H9 (cell line): ENCODE results near the gene MORN1. TPM values are rescaled to one million over a fixed set of nuclear protein-coding genes. Genes with fewer than 3 reads are reported as not detected.

ENCODE experiments used
- DNase-seq: peaks from one replicate; pipeline ENCODE4 v3.0.0-alpha.2; 2017
- H2AFZ ChIP-seq: one replicate; pipeline ENCODE4 v1.6.1; 2013; ENCODE audit warnings: mild to moderate bottlenecking, low read length, control low read depth, moderate library complexity
- H2AK5ac ChIP-seq: 2 replicates; pipeline ENCODE4 v1.6.1; 2013; ENCODE audit warnings: low read length, control low read depth, mixed read lengths; ENCODE audit not compliant: insufficient read length
- H2BK120ac ChIP-seq: one replicate; pipeline ENCODE4 v1.6.1; 2013; ENCODE audit warnings: low read depth, mild to moderate bottlenecking, low read length, control low read depth, inconsistent platforms; ENCODE audit not compliant: poor library complexity, severe bottlenecking
- H2BK12ac ChIP-seq: 2 replicates; pipeline ENCODE4 v1.6.1; 2013; ENCODE audit warnings: low read length, control low read depth, mixed read lengths, low read depth; ENCODE audit not compliant: insufficient read length
- H2BK15ac ChIP-seq: 2 replicates; pipeline ENCODE4 v1.6.1; 2013; ENCODE audit warnings: low read depth, low read length, control low read depth
- H2BK20ac ChIP-seq: one replicate; pipeline ENCODE4 v1.6.1; 2013; ENCODE audit warnings: low read depth, mild to moderate bottlenecking, low read length, control low read depth, inconsistent platforms; ENCODE audit not compliant: poor library complexity, severe bottlenecking
- H2BK5ac ChIP-seq: 2 replicates; pipeline ENCODE4 v1.6.1; 2013; ENCODE audit warnings: low read length, control low read depth, mixed read lengths; ENCODE audit not compliant: insufficient read length
- H3K14ac ChIP-seq: 2 replicates; pipeline ENCODE4 v1.6.1; 2013; ENCODE audit warnings: low read length, control low read depth; ENCODE audit not compliant: insufficient read depth
- H3K18ac ChIP-seq: 2 replicates; pipeline ENCODE4 v1.6.1; 2013; ENCODE audit warnings: low read depth, mild to moderate bottlenecking, mixed read lengths, low read length, control low read depth; ENCODE audit not compliant: insufficient read length
- H3K23ac ChIP-seq: 2 replicates; pipeline ENCODE4 v1.6.1; 2013; ENCODE audit warnings: low read length, control low read depth, mixed read lengths, low read depth; ENCODE audit not compliant: insufficient read length
- H3K23me2 ChIP-seq: 2 replicates; pipeline ENCODE4 v1.6.1; 2013; ENCODE audit warnings: low read depth, mild to moderate bottlenecking, mixed read lengths, low read length, control low read depth; ENCODE audit not compliant: insufficient read length, poor library complexity, severe bottlenecking
- H3K27ac ChIP-seq: 2 replicates; pipeline ENCODE4 v1.5.1; 2013; ENCODE audit warnings: low read length, control low read depth, mixed read lengths, low read depth; ENCODE audit not compliant: insufficient read length
- H3K27me3 ChIP-seq: 2 replicates; pipeline ENCODE4 v1.6.1; 2013; ENCODE audit warnings: low read length, control low read depth, inconsistent platforms; ENCODE audit not compliant: insufficient read depth
- H3K4ac ChIP-seq: 2 replicates; pipeline ENCODE4 v1.6.1; 2013; ENCODE audit warnings: low read depth, mild to moderate bottlenecking, control low read depth, inconsistent platforms, low read length, moderate library complexity
- H3K4me1 ChIP-seq: 2 replicates; pipeline ENCODE4 v1.6.1; 2013; ENCODE audit warnings: low read length, control low read depth, inconsistent platforms; ENCODE audit not compliant: insufficient read depth
- H3K4me2 ChIP-seq: 2 replicates; pipeline ENCODE4 v1.6.1; 2013; ENCODE audit warnings: low read length, control low read depth, mixed read lengths; ENCODE audit not compliant: insufficient read length, insufficient read depth
- H3K56ac ChIP-seq: 2 replicates; pipeline ENCODE4 v1.6.1; 2013; ENCODE audit warnings: low read depth, mild to moderate bottlenecking, mixed read lengths, low read length, control low read depth; ENCODE audit not compliant: insufficient read length
- H3K79me1 ChIP-seq: 2 replicates; pipeline ENCODE4 v1.6.1; 2013; ENCODE audit warnings: low read depth, mild to moderate bottlenecking, moderate library complexity, low read length, control low read depth, inconsistent platforms; ENCODE audit not compliant: insufficient read depth, poor library complexity, severe bottlenecking
- H3K79me2 ChIP-seq: 2 replicates; pipeline ENCODE4 v1.6.1; 2013; ENCODE audit warnings: low read length, control low read depth, inconsistent platforms; ENCODE audit not compliant: insufficient read depth
- H3K9ac ChIP-seq: 2 replicates; pipeline ENCODE4 v1.6.1; 2013; ENCODE audit warnings: low read length, control low read depth, mixed read lengths; ENCODE audit not compliant: insufficient read length; ENCODE audit errors: extremely low read depth
- H3K9me3 ChIP-seq: one replicate; pipeline ENCODE4 v1.6.1; 2013; ENCODE audit warnings: low read depth, low read length, inconsistent platforms; ENCODE audit not compliant: control insufficient read depth
- H3T11ph ChIP-seq: one replicate; pipeline ENCODE4 v1.6.1; 2013; ENCODE audit warnings: mild to moderate bottlenecking, low read length, control low read depth, inconsistent platforms
- H4K20me1 ChIP-seq: one replicate; pipeline ENCODE4 v1.6.1; 2013; ENCODE audit not compliant: control insufficient read depth, insufficient read length, insufficient read depth
- H4K5ac ChIP-seq: 2 replicates; pipeline ENCODE4 v1.6.1; 2013; ENCODE audit warnings: low read depth, mild to moderate bottlenecking, mixed read lengths, low read length, control low read depth; ENCODE audit not compliant: insufficient read length
- H4K8ac ChIP-seq: replicated peaks from 2 replicates; pipeline ENCODE4 v1.6.1; 2013; ENCODE audit warnings: low read length, control low read depth, mixed read lengths, low read depth; ENCODE audit not compliant: insufficient read length
- H4K91ac ChIP-seq: 2 replicates; pipeline ENCODE4 v1.6.1; 2013; ENCODE audit warnings: low read depth, mild to moderate bottlenecking, moderate library complexity, mixed read lengths, low read length, control low read depth; ENCODE audit not compliant: insufficient read length
- H3K27ac Mint-ChIP-seq, 3 experiments: 2 replicates in 2 of 3; 3 replicates in 1 of 3; pipeline ENCODE4 v1.8.0; 2020 to 2021; ENCODE audit warnings: mixed read lengths in 3 of 3, mild to moderate bottlenecking in 1 of 3, moderate library complexity in 1 of 3
- H3K27me3 Mint-ChIP-seq: 2 replicates; pipeline ENCODE4 v1.8.0; 2021; ENCODE audit warnings: low read depth, mild to moderate bottlenecking, moderate library complexity, mixed read lengths
- H3K36me3 Mint-ChIP-seq, 3 experiments: 2 replicates in 2 of 3; 3 replicates in 1 of 3; pipeline ENCODE4 v1.8.0; 2020 to 2021; ENCODE audit warnings: low read depth in 3 of 3, mixed read lengths in 3 of 3; ENCODE audit not compliant: insufficient read depth in 1 of 3
- H3K4me1 Mint-ChIP-seq, 2 experiments: 2 replicates each; pipeline ENCODE4 v1.8.0; 2020; ENCODE audit warnings: mixed read lengths in 2 of 2
- H3K4me3 Mint-ChIP-seq, 2 experiments: 2 replicates in 1 of 2; 3 replicates in 1 of 2; pipeline ENCODE4 v1.8.0; 2020 to 2021; ENCODE audit warnings: mild to moderate bottlenecking in 2 of 2, mixed read lengths in 2 of 2, moderate library complexity in 1 of 2
- H3K9me3 Mint-ChIP-seq, 2 experiments: 2 replicates in 1 of 2; 3 replicates in 1 of 2; pipeline ENCODE4 v1.8.0; 2020; ENCODE audit warnings: mild to moderate bottlenecking in 2 of 2, mixed read lengths in 2 of 2, moderate library complexity in 1 of 2
- WGBS: extraction: QIAGEN DNeasy Blood & Tissue Kit; methylation state at CpG from one replicate; pipeline ENCODE4 v1.1.7; 2013; ENCODE audit warnings: missing lambda C conversion rate, low lambda C conversion rate, mixed read lengths; ENCODE audit not compliant: insufficient read length; ENCODE audit errors: extremely low coverage; 5-methylcytosine and 5-hydroxymethylcytosine counted together
- total RNA-seq: library from RNA; stranded (reverse); gene quantifications from 2 replicates; pipeline ENCODE4 v1.2.1, GENCODE V29; 2021
- TF ChIP-seq, protein P1 (sequence below): fragments of 200-600 bp; sonication (generic); conservative IDR thresholded peaks from 3 replicates; pipeline ENCODE4 v1.8.0; 2021; ENCODE audit warnings: antibody characterized with exemption, mild to moderate bottlenecking

MORN1 gene
- total RNA-seq, 1 experiment from 2014 or later: 12.7 TPM

DNA sequence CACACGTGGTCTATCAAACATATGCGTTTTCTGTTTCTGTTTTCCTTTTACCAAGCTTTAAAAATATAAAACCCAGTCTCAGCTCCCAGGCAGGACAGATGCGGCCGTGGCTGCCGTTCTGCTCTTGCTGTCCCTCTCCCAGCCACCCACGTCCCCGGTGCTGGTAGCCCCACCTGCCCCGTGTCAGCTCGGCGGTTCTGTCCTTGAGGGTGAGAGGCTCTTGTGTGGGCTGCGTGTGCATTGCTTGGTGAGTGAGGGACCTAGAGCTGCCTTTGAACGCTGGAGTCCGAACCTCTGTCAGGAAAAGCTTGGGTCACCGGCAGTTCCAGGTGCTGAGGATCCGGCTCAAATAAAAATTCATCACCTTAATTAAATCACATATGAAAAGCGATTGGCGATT, 4.7 kb upstream of the MORN1 start:
- Histone ChIP-seq H3K9me3 (no peaks in the 10 kb centered on the region), H4K20me1 (peaks cover 2% of the 10 kb centered on the region), H3T11ph (no peak overlapping the region), H2AK5ac (no peak overlapping the region), H3K79me2 (peaks cover 5% of the 10 kb centered on the region; the same call in 1 of the 2 replicates), H3K4ac (no peak overlapping the region), H3K56ac (no peak overlapping the region), H3K23me2 (peaks cover 6% of the 10 kb centered on the region), H2BK20ac (no peak overlapping the region), H3K27ac (no peak overlapping the region), H2BK5ac (no peak overlapping the region), H2BK12ac (no peak overlapping the region), H4K91ac (no peak overlapping the region), H2BK120ac (no peak overlapping the region), H3K18ac (no peak overlapping the region), H3K4me2 (no peak overlapping the region), H4K8ac (no peak overlapping the region), H2AFZ (no peak overlapping the region), H3K14ac (no peak overlapping the region), H3K27me3 (no peaks in the 10 kb centered on the region), H3K4me1 (no peaks in the 10 kb centered on the region), H3K79me1 (peaks cover 11% of the 10 kb centered on the region), H4K5ac (no peak overlapping the region), H3K23ac (no peak overlapping the region), H2BK15ac (no peak overlapping the region), H3K9ac (no peak overlapping the region)
- DNase-seq: no peak
- WGBS: no CpG with 5 or more reads among the region's 17 CpGs
- Mint-ChIP-seq H3K9me3 (no peaks in the 10 kb centered on the region), H3K27ac (no peak overlapping the region; a peak in 1 of 7 replicates), H3K27me3 (no peaks in the 10 kb centered on the region), H3K4me3 (no peak overlapping the region), H3K4me1 (peaks cover 6 to 11% of the 10 kb centered on the region in 2 experiments), H3K36me3 (peaks cover 8 to 72% (median 70%) of the 10 kb centered on the region in 3 experiments; a peak in 6 of 7 replicates)
- TF ChIP-seq, protein P1, sequence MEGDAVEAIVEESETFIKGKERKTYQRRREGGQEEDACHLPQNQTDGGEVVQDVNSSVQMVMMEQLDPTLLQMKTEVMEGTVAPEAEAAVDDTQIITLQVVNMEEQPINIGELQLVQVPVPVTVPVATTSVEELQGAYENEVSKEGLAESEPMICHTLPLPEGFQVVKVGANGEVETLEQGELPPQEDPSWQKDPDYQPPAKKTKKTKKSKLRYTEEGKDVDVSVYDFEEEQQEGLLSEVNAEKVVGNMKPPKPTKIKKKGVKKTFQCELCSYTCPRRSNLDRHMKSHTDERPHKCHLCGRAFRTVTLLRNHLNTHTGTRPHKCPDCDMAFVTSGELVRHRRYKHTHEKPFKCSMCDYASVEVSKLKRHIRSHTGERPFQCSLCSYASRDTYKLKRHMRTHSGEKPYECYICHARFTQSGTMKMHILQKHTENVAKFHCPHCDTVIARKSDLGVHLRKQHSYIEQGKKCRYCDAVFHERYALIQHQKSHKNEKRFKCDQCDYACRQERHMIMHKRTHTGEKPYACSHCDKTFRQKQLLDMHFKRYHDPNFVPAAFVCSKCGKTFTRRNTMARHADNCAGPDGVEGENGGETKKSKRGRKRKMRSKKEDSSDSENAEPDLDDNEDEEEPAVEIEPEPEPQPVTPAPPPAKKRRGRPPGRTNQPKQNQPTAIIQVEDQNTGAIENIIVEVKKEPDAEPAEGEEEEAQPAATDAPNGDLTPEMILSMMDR: no peak
